Superior temporal gyrus (tissue), 1 donor: ENCODE measurements around the gene HLA-DQA2.
A peak's percentile ranks its signal among the peaks of the same experiment; 100 is the strongest.
"Not testable (repeated sequence)": the region's sequence is repeated elsewhere in the genome, so short reads cannot be mapped to it uniquely, and the experiment has no call there.

Source experiments
- DNase-seq: peaks from one replicate; pipeline ENCODE4 v3.0.0-alpha.2; 2016; ENCODE audit errors: extremely low spot score

HLA-DQA2 gene

GRCh38 chr6:32741031-32741960 lies at the start of gene HLA-DQA2:
Gene HLA-DQA2, plus strand, starts transcription at chr6:32741391. Its CDS starts 53 bp downstream, at chr6:32741444.
- DNase-seq, result no peak

GRCh38 chr6:32692019-32692418 lies 49.2 kb upstream of the HLA-DQA2 start:
- no peak for DNase-seq

- no peak for DNase-seq
Observed at GRCh38 chr6:32697031-32697430, 44.2 kb upstream of the HLA-DQA2 start.

GRCh38 chr6:32700391-32701040 lies 40.7 kb upstream of the HLA-DQA2 start:
- peak; percentile 80 for DNase-seq

- DNase-seq, result no peak
Observed at GRCh38 chr6:32703347-32703746, 37.8 kb upstream of the HLA-DQA2 start.

GRCh38 chr6:32705164-32705563 lies 36.0 kb upstream of the HLA-DQA2 start:
- not testable (repeated sequence) for DNase-seq

GRCh38 chr6:32709625-32710024 lies 31.6 kb upstream of the HLA-DQA2 start:
- no peak for DNase-seq

GRCh38 chr6:32713241-32713640 lies 27.9 kb upstream of the HLA-DQA2 start:
- no peak for DNase-seq

GRCh38 chr6:32716396-32716795 lies 24.8 kb upstream of the HLA-DQA2 start:
- no peak for DNase-seq

GRCh38 chr6:32718879-32719278 lies 22.3 kb upstream of the HLA-DQA2 start:
- no peak for DNase-seq

- DNase-seq, result no peak
Observed at GRCh38 chr6:32738126-32738525, 3.1 kb upstream of the HLA-DQA2 start.

- DNase-seq, result no peak
Observed at GRCh38 chr6:32742374-32742773, 1.2 kb downstream of the HLA-DQA2 start.

GRCh38 chr6:32744776-32745175 lies 3.6 kb downstream of the HLA-DQA2 start:
- DNase-seq, result no peak

GRCh38 chr6:32745649-32746048 lies 4.5 kb downstream of the HLA-DQA2 start:
- not testable (repeated sequence) for DNase-seq

- DNase-seq, result no peak
Observed at GRCh38 chr6:32752580-32752979, 11.4 kb downstream of the HLA-DQA2 start.

GRCh38 chr6:32759669-32760068 lies 18.5 kb downstream of the HLA-DQA2 start:
- DNase-seq, result no peak

GRCh38 chr6:32761072-32761471 lies 19.9 kb downstream of the HLA-DQA2 start:
- DNase-seq, result no peak

- DNase-seq, result no peak
Observed at GRCh38 chr6:32761548-32761947, 20.4 kb downstream of the HLA-DQA2 start.

GRCh38 chr6:32763421-32763820 lies 22.2 kb downstream of the HLA-DQA2 start, which contains the start of gene HLA-DQB2:
Gene HLA-DQB2, minus strand, starts transcription at chr6:32763532. Its CDS starts 62 bp downstream, at chr6:32763470.
- no peak for DNase-seq

GRCh38 chr6:32764048-32764447 lies 22.9 kb downstream of the HLA-DQA2 start:
- DNase-seq, result no peak

- no peak for DNase-seq
Observed at GRCh38 chr6:32772656-32773055, 31.5 kb downstream of the HLA-DQA2 start.

GRCh38 chr6:32774426-32774825 lies 33.2 kb downstream of the HLA-DQA2 start:
- no peak for DNase-seq

GRCh38 chr6:32775071-32775470 lies 33.9 kb downstream of the HLA-DQA2 start:
- DNase-seq, result no peak
